Stimulated activated naive CD8-positive, alpha-beta T cell treated with anti-CD3 and anti-CD28 coated beads, Interleukin-15, Interleukin-2, amounts not matched to agents 100 ng/mL and 50 ng/mL, for 24 hours (primary cell): ENCODE measurements around the gene RPRD1B.

Source experiments
- H3K27ac Mint-ChIP-seq: one replicate; pipeline ENCODE4 v1.8.0; 2021; ENCODE audit warnings: mild to moderate bottlenecking, mixed read lengths
- H3K27me3 Mint-ChIP-seq: one replicate; pipeline ENCODE4 v1.8.0; 2021; ENCODE audit warnings: mixed read lengths
- H3K36me3 Mint-ChIP-seq: one replicate; pipeline ENCODE4 v1.8.0; 2021; ENCODE audit warnings: low read depth, mixed read lengths
- H3K4me1 Mint-ChIP-seq: one replicate; pipeline ENCODE4 v1.8.0; 2021; ENCODE audit warnings: low read depth, mixed read lengths
- H3K4me3 Mint-ChIP-seq: one replicate; pipeline ENCODE4 v1.8.0; 2021; ENCODE audit warnings: mild to moderate bottlenecking, mixed read lengths
- H3K9me3 Mint-ChIP-seq: one replicate; pipeline ENCODE4 v1.8.0; 2021; ENCODE audit warnings: mixed read lengths

RPRD1B gene

DNA sequence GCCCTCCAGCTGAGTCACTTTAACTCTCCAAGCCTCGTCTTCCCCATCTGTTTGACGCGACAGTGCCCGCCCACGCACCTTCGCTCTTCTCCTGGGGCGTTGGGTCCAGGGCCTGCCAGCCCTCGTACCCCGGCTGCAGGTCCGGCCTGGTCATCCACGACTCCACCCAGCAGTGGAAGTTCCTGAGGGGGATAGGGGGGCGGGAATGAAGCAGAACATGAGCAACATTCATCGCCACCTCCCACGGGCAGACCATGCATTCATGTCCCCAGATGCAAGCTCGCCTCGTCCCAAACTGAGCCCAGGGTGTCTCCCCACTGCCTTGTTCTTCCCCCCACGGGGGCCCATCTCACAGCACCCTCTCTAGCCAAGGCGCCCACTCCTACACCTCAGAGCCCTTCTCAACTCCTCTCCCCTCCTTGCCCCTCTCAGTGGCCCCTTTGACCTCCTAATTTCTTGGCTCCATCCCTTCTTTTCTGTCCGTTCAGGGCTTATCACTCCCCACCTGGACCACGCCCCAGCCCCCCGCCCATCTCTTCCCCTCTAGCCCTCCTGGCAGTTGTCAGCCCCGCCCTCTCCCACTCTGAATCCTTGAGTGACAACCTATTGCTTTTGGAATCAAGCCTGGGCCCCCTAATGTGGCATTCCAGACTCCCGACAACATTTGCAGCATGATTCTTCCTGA lies 107.8 kb downstream of the RPRD1B start:
- H3K9me3 Mint-ChIP-seq = no peaks in the 10 kb centered on the region
- H3K27me3 Mint-ChIP-seq = no peaks in the 10 kb centered on the region
- no peaks in the 10 kb centered on the region for H3K36me3 Mint-ChIP-seq
- no peaks in the 10 kb centered on the region for H3K4me1 Mint-ChIP-seq
- no peak overlapping the region for H3K27ac Mint-ChIP-seq
- no peak overlapping the region for H3K4me3 Mint-ChIP-seq
